ENCODE measurements around the gene P2RY10. TPM values are rescaled to one million over a fixed set of nuclear protein-coding genes. Genes with fewer than 3 reads are reported as not detected.

Gene P2RY10, protein sequence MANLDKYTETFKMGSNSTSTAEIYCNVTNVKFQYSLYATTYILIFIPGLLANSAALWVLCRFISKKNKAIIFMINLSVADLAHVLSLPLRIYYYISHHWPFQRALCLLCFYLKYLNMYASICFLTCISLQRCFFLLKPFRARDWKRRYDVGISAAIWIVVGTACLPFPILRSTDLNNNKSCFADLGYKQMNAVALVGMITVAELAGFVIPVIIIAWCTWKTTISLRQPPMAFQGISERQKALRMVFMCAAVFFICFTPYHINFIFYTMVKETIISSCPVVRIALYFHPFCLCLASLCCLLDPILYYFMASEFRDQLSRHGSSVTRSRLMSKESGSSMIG
- 100 to 1,000 TPM in 1 of 2 experiments, 10 to 100 TPM in 1; 87.4 to 104 TPM for total RNA-seq
- 10 to 100 TPM; 61.8 to 85.0 TPM for polyA plus RNA-seq

DNA sequence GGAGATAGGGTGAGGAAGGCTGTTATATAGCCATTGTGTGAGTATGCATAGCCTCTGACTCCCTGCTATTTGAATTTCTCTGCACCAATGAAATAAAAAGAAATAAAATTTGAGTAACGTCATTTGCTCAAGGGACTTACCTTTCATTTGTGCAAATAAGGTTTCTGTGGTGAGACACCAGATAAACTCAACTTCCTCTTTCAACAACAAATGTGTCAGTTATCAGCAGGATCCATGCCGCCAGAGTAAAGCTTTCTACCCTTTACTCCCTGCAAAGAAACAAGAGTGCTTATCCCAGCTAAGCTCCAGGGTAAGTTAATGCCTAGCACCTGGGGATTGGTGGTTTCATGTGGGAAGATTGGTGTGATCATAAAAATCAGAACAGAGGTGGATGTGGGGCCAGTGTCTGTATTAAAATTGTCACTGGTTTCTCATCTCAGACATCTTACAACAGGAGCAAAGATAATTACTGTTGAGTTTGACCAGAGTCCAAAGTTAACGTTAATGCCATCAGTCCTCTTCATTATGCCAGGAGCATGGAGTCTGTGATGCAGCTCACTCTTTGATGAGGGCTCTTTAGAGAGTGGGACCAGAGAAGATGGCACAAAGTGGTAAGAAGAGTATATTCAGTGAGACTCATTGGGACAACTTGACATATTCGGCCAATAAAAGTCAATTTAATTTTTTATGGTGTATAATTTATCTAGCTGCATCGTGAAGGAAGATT, at the start of gene P2RY10:
Gene P2RY10, plus strand, starts transcription at position 206 of the 727 bp plus-strand sequence. CDS start 15,130 bp downstream, outside the sequence.
- no peaks in the 10 kb centered on the region for H3K9me3 Mint-ChIP-seq
- Histone ChIP-seq H3K36me3 (ENCODE audit: insufficient read depth, low read length) (no peaks in the 10 kb centered on the region), H3K4me3 (ENCODE audit: low read length in 2 of 2) (peak within 1 kb of the TSS; percentile 59 to 86), H3K27ac (ENCODE audit: low read depth, low read length) (peak within 1 kb of the TSS; percentile 68), H3K4me1 (ENCODE audit: insufficient read depth, low read length) (peaks cover 45% of the 10 kb centered on the region), H3K27me3 (ENCODE audit: insufficient read depth, low read length) (no peaks in the 10 kb centered on the region), H3K9me3 (ENCODE audit: control insufficient read depth in 1 of 2, low read length in 2 of 2) (no peaks in the 10 kb centered on the region)
- peaks cover 22 to 69% (median 36%) of the 10 kb centered on the region in 4 donors for H3K4me1 Mint-ChIP-seq
- peak within 1 kb of the TSS; percentile 87 to 99 (median 96) for H3K4me3 Mint-ChIP-seq
- ChIA-PET POLR2A (ENCODE audit: partially characterized antibody) (interaction anchor here (0.9 to 3.5 kb wide), 17 partner anchors 10 to 466 kb away, joined by 3 to 26 read pairs (median 6); partner anchors contain the start of gene ITM2A), CTCF (ENCODE audit: partially characterized antibody) (interaction anchor here (0.9 to 3.2 kb wide), 2 partner anchors 137 to 466 kb away, joined by 3 to 9 read pairs; no protein-coding TSS in a partner anchor)
- peak within 1 kb of the TSS; percentile 95 to 100 (median 97) for H3K27ac Mint-ChIP-seq
- intact Hi-C loops (cut with micrococcal nuclease): loop anchor here (2.0 to 10.0 kb wide), 8 partner anchors 13 to 1051 kb away; partner anchors contain the start of genes COX7B, MAGT1 and PGK1
- H3K36me3 Mint-ChIP-seq: peaks cover 4 to 39% of the 10 kb centered on the region in 2 donors
- DNase-seq: peak; percentile 70 to 80 (median 74)
- H3K27me3 Mint-ChIP-seq: no peaks in the 10 kb centered on the region

DNA sequence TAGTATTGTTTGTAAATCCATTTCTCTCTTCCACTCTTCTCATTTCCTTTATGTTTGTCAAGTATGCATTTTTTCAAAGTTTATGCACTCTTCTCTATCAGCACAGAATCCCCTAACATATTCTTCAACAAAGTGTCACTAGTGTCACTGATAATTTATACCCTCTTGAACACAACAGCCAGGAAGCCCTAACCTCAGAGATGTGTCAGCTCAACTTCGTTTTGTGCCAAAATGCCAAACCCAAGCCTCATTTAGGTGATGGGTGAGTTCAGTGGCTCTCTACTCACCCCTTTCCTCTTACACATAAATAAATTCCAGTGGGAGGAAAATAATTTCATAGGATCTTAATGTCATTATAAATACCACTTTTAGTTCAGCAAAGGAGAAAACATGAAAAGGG, 22.4 kb upstream of the P2RY10 start:
- no peaks in the 10 kb centered on the region for H3K27me3 ChIP-seq (ENCODE audit: insufficient read depth, low read length)
- CTCF ChIA-PET (ENCODE audit: partially characterized antibody): no interaction called here
- H3K4me1 ChIP-seq (ENCODE audit: insufficient read depth, low read length): no peaks in the 10 kb centered on the region
- H3K27me3 Mint-ChIP-seq: no peaks in the 10 kb centered on the region
- peak overlapping the region in 1 of 7 donors; percentile 26 for H3K27ac Mint-ChIP-seq
- H3K9me3 ChIP-seq (ENCODE audit: control insufficient read depth in 1 of 2, low read length in 2 of 2): no peaks in the 10 kb centered on the region
- intact Hi-C loops (cut with micrococcal nuclease): no loop called here
- no peak overlapping the region for H3K4me3 ChIP-seq (ENCODE audit: low read length in 2 of 2)
- no peak for DNase-seq
- no peaks in the 10 kb centered on the region for H3K36me3 Mint-ChIP-seq
- no peaks in the 10 kb centered on the region for H3K36me3 ChIP-seq (ENCODE audit: insufficient read depth, low read length)
- H3K4me3 Mint-ChIP-seq: no peak overlapping the region
- POLR2A ChIA-PET (ENCODE audit: partially characterized antibody): interaction anchor here (0.7 kb wide), 1 partner anchor 348 kb away, joined by 3 read pairs; no protein-coding TSS in a partner anchor
- peaks cover 0 to under 1% (median 0%) of the 10 kb centered on the region in 8 donors for H3K9me3 Mint-ChIP-seq
- H3K27ac ChIP-seq (ENCODE audit: low read depth, low read length): no peak overlapping the region
- H3K4me1 Mint-ChIP-seq: peaks cover 0 to 4% (median 2%) of the 10 kb centered on the region in 4 donors

DNA sequence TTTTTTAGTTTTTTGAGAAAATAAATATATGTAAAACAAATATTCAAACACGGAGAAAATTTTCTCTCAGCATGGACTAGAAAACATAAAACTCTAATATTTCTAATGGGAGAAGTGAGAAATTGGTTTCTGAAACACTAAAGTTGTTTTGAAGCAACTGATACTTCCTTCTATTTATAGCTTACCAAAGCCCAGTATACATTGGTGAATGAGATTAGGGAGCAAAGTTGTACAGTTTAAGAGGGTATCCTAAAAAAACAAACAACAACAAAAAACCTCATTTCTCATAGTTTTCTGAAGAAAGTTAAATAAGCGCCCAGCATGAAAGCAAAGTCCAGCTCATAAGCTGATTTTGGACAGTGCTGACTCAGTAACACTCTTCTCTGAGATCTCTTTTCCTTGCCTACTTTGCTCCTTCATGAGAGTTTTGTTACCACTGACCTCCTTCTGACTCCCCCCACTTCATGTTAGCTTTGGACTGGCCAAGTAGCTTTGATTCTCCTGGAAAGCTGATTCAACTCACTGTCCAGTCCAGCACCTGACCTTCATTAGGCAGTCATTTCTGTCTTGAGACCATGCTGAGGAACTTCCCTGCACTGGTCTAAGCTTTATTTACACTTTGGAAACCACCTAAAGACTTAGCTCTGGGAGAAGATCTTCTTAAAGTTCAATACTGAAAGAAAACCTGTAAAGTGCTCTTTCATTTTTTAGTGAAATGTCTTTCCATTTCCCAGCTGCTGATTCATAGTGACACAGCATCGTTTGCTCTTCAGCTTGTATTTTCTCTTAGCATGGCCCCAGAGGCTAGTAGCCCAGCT, 21.8 kb upstream of the P2RY10 start:
- Mint-ChIP-seq H3K9me3 (peaks cover 0 to 3% (median 0%) of the 10 kb centered on the region in 8 donors), H3K27me3 (no peaks in the 10 kb centered on the region), H3K36me3 (no peaks in the 10 kb centered on the region), H3K27ac (peak overlapping the region in 1 of 7 donors; percentile 54), H3K4me3 (no peak overlapping the region), H3K4me1 (peaks cover 0 to 4% (median 2%) of the 10 kb centered on the region in 4 donors)
- Histone ChIP-seq H3K9me3 (ENCODE audit: control insufficient read depth in 1 of 2, low read length in 2 of 2) (no peaks in the 10 kb centered on the region), H3K27ac (ENCODE audit: low read depth, low read length) (no peak overlapping the region), H3K27me3 (ENCODE audit: insufficient read depth, low read length) (no peaks in the 10 kb centered on the region), H3K4me1 (ENCODE audit: insufficient read depth, low read length) (no peaks in the 10 kb centered on the region), H3K4me3 (ENCODE audit: low read length in 2 of 2) (no peak overlapping the region), H3K36me3 (ENCODE audit: insufficient read depth, low read length) (no peaks in the 10 kb centered on the region)
- ChIA-PET CTCF (ENCODE audit: partially characterized antibody) (no interaction called here), POLR2A (ENCODE audit: partially characterized antibody) (interaction anchor here (0.7 kb wide), 1 partner anchor 348 kb away, joined by 3 read pairs; no protein-coding TSS in a partner anchor)
- intact Hi-C loops (cut with micrococcal nuclease): no loop called here
- DNase-seq: no peak

DNA sequence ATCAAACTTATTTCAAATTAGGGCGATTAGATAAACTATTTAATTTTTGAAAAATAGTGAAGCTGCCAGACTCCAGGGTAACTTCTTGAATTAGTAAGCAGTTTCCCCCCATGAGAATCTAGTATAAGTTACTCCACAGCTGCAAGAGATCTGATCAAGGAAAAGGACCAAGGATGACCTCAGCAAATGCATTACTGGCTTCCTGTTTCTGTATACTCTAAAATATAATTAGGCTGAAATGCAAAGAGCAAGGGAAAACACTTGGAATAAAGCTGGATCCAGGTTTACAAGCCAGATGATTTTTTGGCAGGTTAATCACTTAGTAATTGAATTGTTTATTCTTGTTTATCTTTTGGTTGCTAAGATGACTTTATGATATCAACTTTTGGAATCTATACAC, 13.4 kb upstream of the P2RY10 start:
- POLR2A ChIA-PET (ENCODE audit: partially characterized antibody): no interaction called here
- Mint-ChIP-seq H3K4me1 (peaks cover 0 to 4% (median 0%) of the 10 kb centered on the region in 4 donors), H3K27ac (peak overlapping the region in 1 of 7 donors; percentile 34), H3K36me3 (no peaks in the 10 kb centered on the region), H3K4me3 (no peak overlapping the region), H3K27me3 (no peaks in the 10 kb centered on the region), H3K9me3 (peaks cover 0 to 7% (median 0%) of the 10 kb centered on the region in 8 donors)
- intact Hi-C loops (cut with micrococcal nuclease): no loop called here
- DNase-seq: no peak
- no peaks in the 10 kb centered on the region for H3K4me1 ChIP-seq (ENCODE audit: insufficient read depth, low read length)
- H3K9me3 ChIP-seq (ENCODE audit: control insufficient read depth in 1 of 2, low read length in 2 of 2): no peaks in the 10 kb centered on the region
- H3K27ac ChIP-seq (ENCODE audit: low read depth, low read length): no peak overlapping the region
- CTCF ChIA-PET (ENCODE audit: partially characterized antibody): no interaction called here
- H3K27me3 ChIP-seq (ENCODE audit: insufficient read depth, low read length): no peaks in the 10 kb centered on the region
- no peaks in the 10 kb centered on the region for H3K36me3 ChIP-seq (ENCODE audit: insufficient read depth, low read length)
- no peak overlapping the region for H3K4me3 ChIP-seq (ENCODE audit: low read length in 2 of 2)

DNA sequence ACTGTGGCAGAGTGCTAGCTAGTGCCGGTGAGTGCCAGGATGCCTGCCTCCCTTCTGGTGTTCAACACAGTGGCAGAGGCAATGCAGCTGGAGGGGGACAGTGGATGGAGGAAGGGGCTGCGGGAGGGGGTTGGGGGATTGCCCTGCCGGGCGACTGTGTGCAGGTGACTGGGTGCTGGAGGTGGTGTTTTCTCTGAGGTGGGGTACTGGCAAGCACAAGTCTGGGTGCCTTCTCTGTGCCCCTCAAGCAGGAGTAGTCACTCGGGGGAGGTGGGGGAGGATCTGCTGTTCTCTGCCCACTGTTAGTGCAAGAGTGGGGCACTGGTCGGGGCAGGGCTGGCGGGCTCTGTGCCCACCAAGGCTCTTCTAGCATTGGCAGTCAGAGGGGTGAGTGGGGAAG, 10.3 kb upstream of the P2RY10 start:
- no peak overlapping the region for H3K4me3 ChIP-seq (ENCODE audit: low read length in 2 of 2)
- H3K9me3 Mint-ChIP-seq: peaks cover 0 to 5% (median 0%) of the 10 kb centered on the region in 8 donors
- no peak overlapping the region for H3K27ac ChIP-seq (ENCODE audit: low read depth, low read length)
- intact Hi-C loops (cut with micrococcal nuclease): no loop called here
- peak overlapping the region in 1 of 7 donors; percentile 39 for H3K27ac Mint-ChIP-seq
- no peaks in the 10 kb centered on the region for H3K4me1 ChIP-seq (ENCODE audit: insufficient read depth, low read length)
- POLR2A ChIA-PET (ENCODE audit: partially characterized antibody): no interaction called here
- no peaks in the 10 kb centered on the region for H3K36me3 Mint-ChIP-seq
- DNase-seq: no peak
- H3K27me3 ChIP-seq (ENCODE audit: insufficient read depth, low read length): no peaks in the 10 kb centered on the region
- CTCF ChIA-PET (ENCODE audit: partially characterized antibody): no interaction called here
- no peaks in the 10 kb centered on the region for H3K27me3 Mint-ChIP-seq
- H3K4me3 Mint-ChIP-seq: peak overlapping the region in 1 of 8 donors; percentile 75
- no peaks in the 10 kb centered on the region for H3K9me3 ChIP-seq (ENCODE audit: control insufficient read depth in 1 of 2, low read length in 2 of 2)
- peaks cover 0 to 4% (median 0%) of the 10 kb centered on the region in 4 donors for H3K4me1 Mint-ChIP-seq
- H3K36me3 ChIP-seq (ENCODE audit: insufficient read depth, low read length): no peaks in the 10 kb centered on the region

DNA sequence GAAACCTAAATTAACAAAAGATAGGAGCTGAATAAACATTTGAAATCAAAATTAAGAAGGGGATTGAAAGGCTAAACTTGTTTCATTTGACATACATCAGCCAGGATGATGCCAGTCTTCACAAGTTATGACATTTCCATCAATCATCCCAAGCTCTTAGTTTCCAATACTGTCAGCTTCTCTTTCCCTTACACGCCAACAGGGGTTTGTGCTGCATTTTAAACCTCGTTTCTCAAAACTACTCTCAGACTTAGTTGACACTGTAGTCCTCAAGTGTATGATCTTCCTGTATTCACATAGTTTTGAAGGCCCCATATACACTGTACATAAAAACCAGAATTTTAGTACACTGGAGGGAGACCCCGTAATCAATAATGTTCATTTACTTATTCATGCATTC, 840 bp upstream of the P2RY10 start:
- H3K4me1 Mint-ChIP-seq: peaks cover 17 to 59% (median 29%) of the 10 kb centered on the region in 4 donors
- Histone ChIP-seq H3K27me3 (ENCODE audit: insufficient read depth, low read length) (no peaks in the 10 kb centered on the region), H3K36me3 (ENCODE audit: insufficient read depth, low read length) (no peaks in the 10 kb centered on the region), H3K4me1 (ENCODE audit: insufficient read depth, low read length) (peaks cover 35% of the 10 kb centered on the region), H3K9me3 (ENCODE audit: control insufficient read depth in 1 of 2, low read length in 2 of 2) (no peaks in the 10 kb centered on the region), H3K27ac (ENCODE audit: low read depth, low read length) (peak overlapping the region; percentile 68), H3K4me3 (ENCODE audit: low read length in 2 of 2) (no peak overlapping the region)
- intact Hi-C loops (cut with micrococcal nuclease): loop anchor here (2.0 to 10.0 kb wide), 5 partner anchors 14 to 1050 kb away; partner anchors contain the start of genes COX7B, MAGT1 and PGK1
- H3K27me3 Mint-ChIP-seq: no peaks in the 10 kb centered on the region
- H3K9me3 Mint-ChIP-seq: no peaks in the 10 kb centered on the region
- peak overlapping the region; percentile 95 to 100 (median 97) for H3K27ac Mint-ChIP-seq
- peak overlapping the region in 6 of 8 donors; percentile 57 to 99 (median 96) for H3K4me3 Mint-ChIP-seq
- POLR2A ChIA-PET (ENCODE audit: partially characterized antibody): interaction anchor here (1.2 to 3.5 kb wide), 9 partner anchors 14 to 423 kb away, joined by 3 to 26 read pairs (median 7); partner anchors contain the start of gene ITM2A
- DNase-seq: no peak
- H3K36me3 Mint-ChIP-seq: peaks cover 4 to 32% of the 10 kb centered on the region in 2 donors
- CTCF ChIA-PET (ENCODE audit: partially characterized antibody): interaction anchor here (3.2 kb wide), 1 partner anchor 138 kb away, joined by 9 read pairs; no protein-coding TSS in a partner anchor

Data from CD4-positive, alpha-beta memory T cell (primary cell).